Karpas-422 (cell line): ENCODE results near the gene ABCB10. TPM values are rescaled to one million over a fixed set of nuclear protein-coding genes. Genes with fewer than 3 reads are reported as not detected.

Experiments
- DNase-seq: peaks from one replicate; pipeline ENCODE4 v3.0.0-alpha.2; 2015
- H2AFZ ChIP-seq: fragments of 200-600 bp; sonication (generic); 2 replicates; pipeline ENCODE4 v1.6.1; 2014; ENCODE audit warnings: antibody characterized with exemption, low read length, mixed read lengths
- H3K27ac ChIP-seq: fragments of 200-600 bp; sonication (generic); 2 replicates; pipeline ENCODE4 v1.5.1; 2014; ENCODE audit warnings: mild to moderate bottlenecking, low read length, moderate library complexity
- H3K27me3 ChIP-seq: fragments of 200-600 bp; sonication (generic); 2 replicates; pipeline ENCODE4 v1.6.1; 2014; ENCODE audit warnings: low read length, mixed read lengths
- H3K36me3 ChIP-seq: fragments of 200-600 bp; sonication (generic); 2 replicates; pipeline ENCODE4 v1.6.1; 2014; ENCODE audit warnings: low read length, mixed read lengths; ENCODE audit not compliant: insufficient read depth
- H3K4me1 ChIP-seq: fragments of 200-600 bp; sonication (generic); 2 replicates; pipeline ENCODE4 v1.6.1; 2014; ENCODE audit warnings: mild to moderate bottlenecking, low read length, mixed read lengths
- H3K4me2 ChIP-seq: fragments of 200-600 bp; sonication (generic); 2 replicates; pipeline ENCODE4 v1.6.1; 2014; ENCODE audit warnings: low read length, low read depth, mild to moderate bottlenecking; ENCODE audit not compliant: poor library complexity, severe bottlenecking
- H3K4me3 ChIP-seq: fragments of 200-600 bp; sonication (generic); 2 replicates; pipeline ENCODE4 v1.5.1; 2014; ENCODE audit warnings: mild to moderate bottlenecking, antibody characterized with exemption, low read length, mixed read lengths
- H3K79me2 ChIP-seq: fragments of 200-600 bp; sonication (generic); 2 replicates; pipeline ENCODE4 v1.6.1; 2014; ENCODE audit warnings: mild to moderate bottlenecking, low read length, mixed read lengths
- H3K9ac ChIP-seq: fragments of 200-600 bp; sonication (generic); 2 replicates; pipeline ENCODE4 v1.6.0; 2014; ENCODE audit warnings: low read length
- H3K9me2 ChIP-seq: fragments of 200-600 bp; sonication (generic), shearing (Covaris generic); replicated peaks from 2 replicates; pipeline ENCODE4 v1.6.0; 2014; ENCODE audit warnings: mild to moderate bottlenecking, low read length, moderate library complexity; ENCODE audit not compliant: insufficient read depth
- H3K9me3 ChIP-seq: fragments of 300-700, 200-600 bp; sonication (generic); 2 replicates; pipeline ENCODE4 v1.6.1; 2014; ENCODE audit warnings: low read length, mixed read lengths
- H4K20me1 ChIP-seq: fragments of 200-600 bp; sonication (generic); 2 replicates; pipeline ENCODE4 v1.6.1; 2014; ENCODE audit warnings: mild to moderate bottlenecking, antibody characterized with exemption, low read length, low read depth; ENCODE audit not compliant: insufficient read depth
- total RNA-seq: library from RNA; depleted of rRNA; stranded (reverse); fragments of >200 nt; shearing (Covaris generic); gene quantifications from 2 replicates; pipeline ENCODE4 v1.2.3, GENCODE V29; 2014; ENCODE audit warnings: low replicate concordance

Gene ABCB10
- total RNA-seq, 1 experiment from 2014 or later, result 27.8 TPM

- H3K9ac ChIP-seq, result no peak overlapping the region
- H3K9me2 ChIP-seq, result no peaks in the 10 kb centered on the region
- no peaks in the 10 kb centered on the region for H3K9me3 ChIP-seq
- H3K4me1 ChIP-seq, result no peaks in the 10 kb centered on the region
- no peak overlapping the region for H2AFZ ChIP-seq
- no peaks in the 10 kb centered on the region for H4K20me1 ChIP-seq
- H3K27me3 ChIP-seq, result no peaks in the 10 kb centered on the region
- H3K36me3 ChIP-seq, result peaks cover 16% of the 10 kb centered on the region; the same call in 1 of the 2 replicates
- H3K4me2 ChIP-seq, result no peak overlapping the region
- H3K27ac ChIP-seq, result no peak overlapping the region
- no peaks in the 10 kb centered on the region for H3K79me2 ChIP-seq
- no peak for DNase-seq
- H3K4me3 ChIP-seq, result no peak overlapping the region
Observed at GRCh38 chr1:229537894-229538293, 20.6 kb downstream of the ABCB10 start.

- DNase-seq, result no peak
- Histone ChIP-seq H3K9me3 (no peaks in the 10 kb centered on the region), H3K27ac (no peak overlapping the region), H3K9ac (no peak overlapping the region), H3K4me3 (no peak overlapping the region), H3K9me2 (no peaks in the 10 kb centered on the region), H3K4me1 (no peaks in the 10 kb centered on the region), H3K79me2 (no peaks in the 10 kb centered on the region), H3K36me3 (peaks cover 11% of the 10 kb centered on the region; the same call in 1 of the 2 replicates), H2AFZ (no peak overlapping the region), H4K20me1 (no peaks in the 10 kb centered on the region), H3K4me2 (no peak overlapping the region), H3K27me3 (no peaks in the 10 kb centered on the region)
Observed at GRCh38 chr1:229536982-229537381, 21.5 kb downstream of the ABCB10 start.

- Histone ChIP-seq H3K9me2 (no peaks in the 10 kb centered on the region), H3K79me2 (no peaks in the 10 kb centered on the region), H3K4me1 (no peaks in the 10 kb centered on the region), H2AFZ (no peak overlapping the region), H4K20me1 (no peaks in the 10 kb centered on the region), H3K9ac (no peak overlapping the region), H3K27me3 (no peaks in the 10 kb centered on the region), H3K27ac (no peak overlapping the region), H3K4me3 (no peak overlapping the region), H3K9me3 (no peaks in the 10 kb centered on the region), H3K4me2 (no peak overlapping the region), H3K36me3 (peaks cover 11% of the 10 kb centered on the region; the same call in 1 of the 2 replicates)
- DNase-seq, result no peak
Observed at GRCh38 chr1:229535230-229535629, 23.3 kb downstream of the ABCB10 start.

GRCh38 chr1:229531326-229531725 lies 27.2 kb downstream of the ABCB10 start:
- H2AFZ ChIP-seq, result no peak overlapping the region
- H3K4me1 ChIP-seq, result no peaks in the 10 kb centered on the region
- no peaks in the 10 kb centered on the region for H3K9me3 ChIP-seq
- no peak overlapping the region for H3K9ac ChIP-seq
- H3K27me3 ChIP-seq, result no peaks in the 10 kb centered on the region
- H3K4me3 ChIP-seq, result no peak overlapping the region
- no peak for DNase-seq
- no peak overlapping the region for H3K4me2 ChIP-seq
- H4K20me1 ChIP-seq, result no peaks in the 10 kb centered on the region
- H3K36me3 ChIP-seq, result peaks cover 8% of the 10 kb centered on the region; the same call in 1 of the 2 replicates
- H3K27ac ChIP-seq, result no peak overlapping the region
- H3K79me2 ChIP-seq, result no peaks in the 10 kb centered on the region
- no peaks in the 10 kb centered on the region for H3K9me2 ChIP-seq

- Histone ChIP-seq H3K4me2 (no peak overlapping the region), H3K79me2 (no peaks in the 10 kb centered on the region), H3K9ac (no peak overlapping the region), H4K20me1 (no peaks in the 10 kb centered on the region), H3K27me3 (no peaks in the 10 kb centered on the region), H3K36me3 (peaks cover 8% of the 10 kb centered on the region; the same call in 1 of the 2 replicates), H3K4me3 (no peak overlapping the region), H3K9me2 (no peaks in the 10 kb centered on the region), H3K9me3 (no peaks in the 10 kb centered on the region), H3K4me1 (no peaks in the 10 kb centered on the region), H3K27ac (no peak overlapping the region), H2AFZ (no peak overlapping the region)
- DNase-seq, result no peak
Observed at GRCh38 chr1:229529639-229530038, 28.9 kb downstream of the ABCB10 start.

GRCh38 chr1:229526695-229527094 lies 31.8 kb downstream of the ABCB10 start:
- Histone ChIP-seq H3K36me3 (peaks cover 4% of the 10 kb centered on the region; the same call in 1 of the 2 replicates), H4K20me1 (no peaks in the 10 kb centered on the region), H3K9me2 (no peaks in the 10 kb centered on the region), H3K27me3 (no peaks in the 10 kb centered on the region), H3K27ac (no peak overlapping the region), H2AFZ (no peak overlapping the region), H3K4me2 (no peak overlapping the region), H3K4me3 (no peak overlapping the region), H3K79me2 (no peaks in the 10 kb centered on the region), H3K4me1 (no peaks in the 10 kb centered on the region), H3K9me3 (no peaks in the 10 kb centered on the region), H3K9ac (no peak overlapping the region)
- DNase-seq, result no peak

- H3K79me2 ChIP-seq, result no peaks in the 10 kb centered on the region
- no peak for DNase-seq
- no peaks in the 10 kb centered on the region for H4K20me1 ChIP-seq
- no peaks in the 10 kb centered on the region for H3K9me2 ChIP-seq
- H3K9ac ChIP-seq, result no peak overlapping the region
- H3K36me3 ChIP-seq, result no peaks in the 10 kb centered on the region; the same call in 1 of the 2 replicates
- H3K4me3 ChIP-seq, result no peak overlapping the region
- H3K4me1 ChIP-seq, result no peaks in the 10 kb centered on the region
- no peak overlapping the region for H3K4me2 ChIP-seq
- H3K27ac ChIP-seq, result no peak overlapping the region
- no peaks in the 10 kb centered on the region for H3K27me3 ChIP-seq
- no peak overlapping the region for H2AFZ ChIP-seq
- no peaks in the 10 kb centered on the region for H3K9me3 ChIP-seq
Observed at GRCh38 chr1:229523052-229523451, 35.5 kb downstream of the ABCB10 start.

- Histone ChIP-seq H3K4me2 (no peak overlapping the region), H4K20me1 (peaks cover 8% of the 10 kb centered on the region; the same call in 1 of the 2 replicates), H3K36me3 (no peaks in the 10 kb centered on the region; the same call in 1 of the 2 replicates), H3K4me1 (peaks cover 17% of the 10 kb centered on the region), H3K79me2 (no peaks in the 10 kb centered on the region), H3K4me3 (no peak overlapping the region), H3K9me3 (no peaks in the 10 kb centered on the region), H3K27me3 (no peaks in the 10 kb centered on the region), H2AFZ (no peak overlapping the region), H3K9me2 (no peaks in the 10 kb centered on the region), H3K27ac (no peak overlapping the region), H3K9ac (no peak overlapping the region)
- DNase-seq, result peak; percentile 89
Observed at GRCh38 chr1:229514578-229515275, 43.8 kb downstream of the ABCB10 start.
